Coronary artery (tissue), 2 donors: ENCODE results near the gene CENPK.
A peak's percentile ranks its signal among the peaks of the same experiment; 100 is the strongest.

Source experiments
- DNase-seq: peaks from one replicate; pipeline ENCODE4 v3.0.0-alpha.2; 2017; ENCODE audit warnings: low spot score
- H3K27ac ChIP-seq, 2 donors: fragments of 200-600 bp; sonication (generic); one replicate each; pipeline ENCODE4 v1.5.1; 2016 to 2019
- H3K4me3 ChIP-seq: fragments of 200-600 bp; sonication (generic); 2 replicates; pipeline ENCODE4 v1.5.1; 2016; ENCODE audit warnings: mild to moderate bottlenecking, moderate library complexity
- TF ChIP-seq, protein P1 (sequence below): fragments of 200-600 bp; sonication (generic); IDR thresholded peaks from one replicate; pipeline ENCODE4 v1.5.1; 2019; ENCODE audit warnings: antibody characterized with exemption

Gene CENPK

GRCh38 chr5:65566505-65566904 is 3.5 kb upstream of the CENPK start:
- H3K4me3 ChIP-seq, result no peak overlapping the region
- TF ChIP-seq, protein P1, sequence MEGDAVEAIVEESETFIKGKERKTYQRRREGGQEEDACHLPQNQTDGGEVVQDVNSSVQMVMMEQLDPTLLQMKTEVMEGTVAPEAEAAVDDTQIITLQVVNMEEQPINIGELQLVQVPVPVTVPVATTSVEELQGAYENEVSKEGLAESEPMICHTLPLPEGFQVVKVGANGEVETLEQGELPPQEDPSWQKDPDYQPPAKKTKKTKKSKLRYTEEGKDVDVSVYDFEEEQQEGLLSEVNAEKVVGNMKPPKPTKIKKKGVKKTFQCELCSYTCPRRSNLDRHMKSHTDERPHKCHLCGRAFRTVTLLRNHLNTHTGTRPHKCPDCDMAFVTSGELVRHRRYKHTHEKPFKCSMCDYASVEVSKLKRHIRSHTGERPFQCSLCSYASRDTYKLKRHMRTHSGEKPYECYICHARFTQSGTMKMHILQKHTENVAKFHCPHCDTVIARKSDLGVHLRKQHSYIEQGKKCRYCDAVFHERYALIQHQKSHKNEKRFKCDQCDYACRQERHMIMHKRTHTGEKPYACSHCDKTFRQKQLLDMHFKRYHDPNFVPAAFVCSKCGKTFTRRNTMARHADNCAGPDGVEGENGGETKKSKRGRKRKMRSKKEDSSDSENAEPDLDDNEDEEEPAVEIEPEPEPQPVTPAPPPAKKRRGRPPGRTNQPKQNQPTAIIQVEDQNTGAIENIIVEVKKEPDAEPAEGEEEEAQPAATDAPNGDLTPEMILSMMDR, result no peak
- no peak overlapping the region for H3K27ac ChIP-seq
- no peak for DNase-seq

- no peak for DNase-seq
- Histone ChIP-seq H3K27ac (peak overlapping the region; percentile 61 to 84), H3K4me3 (peak overlapping the region; percentile 83)
- TF ChIP-seq, protein P1, result no peak
Observed at GRCh38 chr5:65563777-65564176, 809 bp upstream of the CENPK start.

DNA sequence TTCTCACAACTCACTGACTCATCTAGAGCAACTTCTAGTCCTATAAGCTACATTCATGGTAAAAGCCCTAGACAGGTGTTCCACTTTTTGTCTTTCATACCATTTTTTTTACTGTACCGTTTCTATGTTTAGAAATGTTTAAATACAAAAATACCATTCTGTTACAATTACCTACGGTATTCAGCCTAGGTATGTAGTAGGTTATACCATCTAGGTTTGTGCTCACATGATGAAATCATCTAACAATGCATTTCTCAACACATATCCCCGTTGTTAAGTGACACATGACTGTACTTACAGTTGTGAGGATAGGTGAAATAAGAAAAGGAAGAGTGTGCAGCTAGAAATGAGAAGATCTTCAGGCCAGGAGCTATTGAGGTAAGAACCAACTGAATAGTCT is 6.2 kb downstream of the CENPK start:
- TF ChIP-seq, protein P1, result no peak
- DNase-seq, result no peak
- no peak overlapping the region for H3K4me3 ChIP-seq
- no peak overlapping the region for H3K27ac ChIP-seq

- Histone ChIP-seq H3K27ac (no peak overlapping the region), H3K4me3 (no peak overlapping the region)
- TF ChIP-seq, protein P1, result no peak
- DNase-seq, result no peak
Observed at GRCh38 chr5:65556181-65556580, 6.8 kb downstream of the CENPK start.

GRCh38 chr5:65555287-65555686 is 7.7 kb downstream of the CENPK start:
- Histone ChIP-seq H3K4me3 (no peak overlapping the region), H3K27ac (no peak overlapping the region)
- no peak for DNase-seq
- TF ChIP-seq, protein P1, result no peak

DNA sequence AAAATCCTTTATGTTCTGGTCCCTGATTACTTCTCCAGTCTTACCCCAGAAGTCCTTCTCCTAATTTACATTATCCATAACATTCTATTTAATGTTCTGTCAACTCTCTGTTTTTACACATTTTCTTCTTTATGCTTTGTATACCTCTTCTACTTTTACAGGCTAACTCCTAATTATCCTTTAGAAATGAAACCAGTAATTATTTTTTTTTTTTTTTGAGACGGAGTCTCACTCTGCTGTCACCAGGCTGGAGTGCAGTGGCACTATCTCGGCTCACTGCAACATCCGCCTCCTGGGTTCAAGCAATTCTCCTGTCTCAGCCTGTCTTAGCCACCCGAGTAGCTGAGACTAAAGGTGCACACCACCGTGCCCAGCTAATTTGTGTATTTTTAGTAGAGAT is 9.0 kb downstream of the CENPK start:
- TF ChIP-seq, protein P1, result no peak
- Histone ChIP-seq H3K4me3 (no peak overlapping the region), H3K27ac (no peak overlapping the region)
- no peak for DNase-seq

DNA sequence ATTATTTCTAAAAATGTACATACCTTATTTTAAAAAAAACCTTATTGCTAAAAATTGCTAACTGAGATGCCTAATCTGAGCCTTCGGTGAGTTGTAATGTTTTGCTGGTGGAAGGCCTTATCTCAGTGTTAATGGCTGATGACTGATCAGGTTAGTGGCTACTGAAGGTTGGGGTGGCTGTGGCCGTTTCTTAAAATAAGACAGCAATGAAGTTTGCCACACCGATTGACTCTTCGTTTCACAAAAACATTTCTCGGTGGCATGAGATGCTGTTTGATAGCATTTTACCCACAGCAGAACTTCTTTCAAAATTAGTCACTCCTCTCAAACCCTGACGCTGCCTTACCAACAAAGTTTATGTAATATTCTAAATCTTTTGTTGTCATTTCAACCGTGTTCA is 14.7 kb downstream of the CENPK start:
- no peak overlapping the region for H3K27ac ChIP-seq
- TF ChIP-seq, protein P1, result no peak
- H3K4me3 ChIP-seq, result no peak overlapping the region

More for the DNA sequence above, 14.7 kb downstream of the CENPK start:
- DNase-seq, result no peak
